ENCODE measurements around the gene CDC14B.

- TF ChIP-seq CTCF (IDR thresholded peaks at IDR 0.05; ENCODE audit: low read length): no peak
- no peak for TF ChIP-seq EZH2 (optimal IDR thresholded peaks at IDR 0.05; ENCODE audit: low read depth, low read length)
Observed at GRCh38 chr9:96460470-96460869, 159.2 kb downstream of the CDC14B start.

Measured in MM.1S (cell line).